HAP-1 (cell line): ENCODE results near the gene FAM193B.
A peak's percentile ranks its signal among the peaks of the same experiment; 100 is the strongest.

Experiments used
- DNase-seq, 2 experiments: peaks; one replicate each; pipeline ENCODE4 v3.0.0-alpha.2; 2016 to 2020; ENCODE audit warnings: low spot score in 2 of 2
- H3K27me3 ChIP-seq: fragments of 250-450 bp; sonication (Bioruptor Pico); 2 replicates; pipeline ENCODE4 v1.5.1; 2020; ENCODE audit warnings: low read depth, mild to moderate bottlenecking, moderate library complexity
- H3K36me3 ChIP-seq: fragments of 250-450 bp; sonication (Bioruptor Pico); replicated peaks from 2 replicates; pipeline ENCODE4 v1.5.1; 2020; ENCODE audit warnings: mild to moderate bottlenecking
- H3K4me1 ChIP-seq: fragments of 250-450 bp; sonication (Bioruptor Pico); 2 replicates; pipeline ENCODE4 v1.5.1; 2020; ENCODE audit warnings: mild to moderate bottlenecking
- H3K4me3 ChIP-seq: fragments of 250-450 bp; sonication (Bioruptor Pico); 2 replicates; pipeline ENCODE4 v1.5.1; 2020; ENCODE audit warnings: mild to moderate bottlenecking, moderate library complexity
- H3K9me3 ChIP-seq: fragments of 250-450 bp; sonication (Bioruptor Pico); 2 replicates; pipeline ENCODE4 v1.5.1; 2020; ENCODE audit warnings: mild to moderate bottlenecking, moderate library complexity
- in situ Hi-C: fragments of 300-500 bp; cut with MboI; formaldehyde crosslinking; loops from 3 replicates; pipeline ENCODE4 v1.14.3; 2020; ENCODE audit warnings: low sequenced_read_pairs, inconsistent platforms, mixed read lengths

FAM193B gene

DNA sequence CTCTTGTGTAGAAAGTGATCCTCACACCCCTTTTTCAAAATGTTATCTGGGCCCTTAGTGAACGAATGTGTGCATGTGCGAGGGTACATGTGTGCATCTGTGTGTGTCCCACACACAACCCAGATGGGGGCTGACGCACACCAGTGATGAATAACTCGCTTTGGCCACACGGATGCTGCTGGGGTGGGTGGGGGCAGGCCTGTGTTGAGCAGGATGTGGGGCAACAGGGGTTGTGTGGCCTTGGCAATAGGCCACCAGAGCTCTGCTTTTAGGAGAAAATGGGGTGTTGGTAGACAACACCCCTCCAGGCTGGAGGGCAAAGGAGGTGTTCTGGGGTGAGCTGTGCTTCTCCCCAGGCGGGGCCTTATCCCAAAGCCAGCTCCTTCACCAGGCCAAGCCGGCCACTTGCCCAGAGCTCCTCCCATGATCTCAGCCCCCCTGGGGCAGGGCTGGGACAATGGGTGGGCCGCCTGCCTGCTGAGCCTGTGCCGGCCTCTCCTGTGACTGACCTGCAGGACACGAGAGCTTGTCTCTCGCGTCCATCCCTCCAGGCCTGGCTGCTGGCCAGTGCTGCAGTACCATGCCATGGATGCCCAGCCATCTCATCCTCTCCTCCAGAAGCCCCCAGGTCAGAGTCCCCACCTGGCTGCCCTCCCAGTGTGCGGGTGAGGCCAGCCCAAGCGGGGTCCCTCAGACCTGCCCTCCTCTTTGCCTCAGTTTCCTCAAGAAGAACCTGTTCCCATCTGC is 82.6 kb downstream of the FAM193B start:
- Histone ChIP-seq H3K4me1 (peaks cover 3% of the 10 kb centered on the region; the same call in 1 of the 2 replicates), H3K9me3 (no peaks in the 10 kb centered on the region), H3K36me3 (peaks cover 31% of the 10 kb centered on the region), H3K4me3 (peak overlapping the region; percentile 61), H3K27me3 (no peaks in the 10 kb centered on the region)
- in situ Hi-C loops: no loop called here
- DNase-seq: peak in 1 of 2 experiments; percentile 30

DNA sequence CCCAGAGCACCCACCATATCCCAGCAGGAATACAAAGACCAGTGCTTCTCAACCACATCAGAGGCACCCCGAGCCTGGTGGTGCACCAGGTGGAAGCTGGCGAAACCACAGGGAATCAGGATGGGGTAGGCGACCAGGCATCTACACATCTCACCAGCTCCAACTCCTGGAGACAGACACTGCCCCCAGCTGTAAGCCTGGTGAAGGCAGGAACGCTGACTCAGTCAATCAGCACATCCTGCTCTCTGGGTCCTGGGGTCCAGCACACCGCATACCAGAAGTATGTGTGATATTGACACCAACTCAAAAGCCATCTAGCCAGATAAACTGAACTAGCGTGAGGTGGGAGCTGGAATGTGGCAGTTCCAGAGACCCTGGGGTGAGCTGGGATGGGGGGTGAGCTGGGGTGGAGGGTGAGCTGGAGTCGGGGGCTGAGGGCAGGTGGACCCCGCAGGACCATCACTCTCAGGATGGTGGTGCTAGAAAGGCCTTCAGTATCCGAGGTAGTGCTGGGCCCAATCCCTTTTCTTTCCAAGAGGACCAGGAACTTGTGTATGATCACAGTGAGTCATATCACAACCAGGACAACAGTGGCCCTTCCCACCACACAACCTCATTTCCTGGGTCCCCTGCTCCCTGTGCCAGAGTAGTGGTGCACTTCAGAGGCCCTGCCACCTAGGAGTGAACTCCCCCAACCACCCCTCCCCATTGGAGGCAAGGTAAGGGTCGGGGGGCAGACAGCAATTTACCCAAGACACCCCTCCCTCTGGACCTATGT is 83.4 kb downstream of the FAM193B start:
- Histone ChIP-seq H3K4me3 (no peak overlapping the region), H3K36me3 (peaks cover 40% of the 10 kb centered on the region), H3K27me3 (no peaks in the 10 kb centered on the region), H3K4me1 (peaks cover 3% of the 10 kb centered on the region; the same call in 1 of the 2 replicates), H3K9me3 (no peaks in the 10 kb centered on the region)
- in situ Hi-C loops: no loop called here
- no peak for DNase-seq
